Measurements from ENCODE around the gene PTPRD.

PTPRD gene

DNA sequence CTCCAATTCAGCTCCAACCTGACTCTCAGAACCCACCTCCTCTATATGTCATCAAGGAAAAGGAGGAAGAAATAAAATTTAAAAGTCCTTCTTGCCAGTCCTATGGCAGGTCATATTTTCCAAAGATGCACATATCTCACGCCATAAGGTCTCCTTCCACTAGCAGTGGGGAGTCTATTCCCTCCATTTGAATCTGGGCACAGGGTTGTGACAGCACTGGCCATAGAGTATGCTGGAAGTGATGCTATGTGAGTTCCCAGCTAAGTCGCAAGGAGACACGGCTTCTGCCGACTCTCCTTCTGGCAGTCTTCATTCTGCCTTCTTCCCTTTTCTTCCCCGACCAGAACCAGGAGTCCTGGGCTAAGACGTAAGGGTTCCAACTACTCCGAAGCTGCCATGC lies 1929.3 kb downstream of the PTPRD start:
- DNase-seq (ENCODE audit: low read depth): no peak

GRCh38 chr9:8680658-8681057 lies 1932.1 kb downstream of the PTPRD start:
- DNase-seq (ENCODE audit: low read depth): no peak

- no peak for DNase-seq (ENCODE audit: low read depth)
Observed at GRCh38 chr9:8680157-8680556, 1932.6 kb downstream of the PTPRD start.

DNA sequence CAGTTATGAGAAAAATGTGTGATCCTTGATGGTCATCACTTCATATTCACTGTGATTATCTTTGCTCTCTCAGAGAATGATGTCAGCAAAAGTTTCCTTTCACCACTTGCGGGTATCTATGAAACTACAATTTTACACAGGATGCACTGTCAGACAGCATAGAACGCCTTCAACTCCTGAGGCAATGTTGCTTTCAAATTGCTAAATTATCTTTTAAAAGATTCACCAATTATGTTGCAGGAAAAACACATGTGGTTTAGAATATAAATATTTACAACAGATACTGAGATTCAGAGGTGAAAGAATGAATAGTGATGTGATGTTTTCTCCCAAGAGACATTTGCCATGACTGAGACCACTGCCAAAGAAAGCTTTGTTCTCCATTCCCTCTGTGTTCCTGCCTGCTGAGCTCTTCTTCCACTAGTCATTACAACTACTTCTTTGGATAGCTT lies 1933.4 kb downstream of the PTPRD start:
- DNase-seq (ENCODE audit: low read depth): no peak

GRCh38 chr9:8677741-8678140 lies 1935.1 kb downstream of the PTPRD start:
- no peak for DNase-seq (ENCODE audit: low read depth)

DNA sequence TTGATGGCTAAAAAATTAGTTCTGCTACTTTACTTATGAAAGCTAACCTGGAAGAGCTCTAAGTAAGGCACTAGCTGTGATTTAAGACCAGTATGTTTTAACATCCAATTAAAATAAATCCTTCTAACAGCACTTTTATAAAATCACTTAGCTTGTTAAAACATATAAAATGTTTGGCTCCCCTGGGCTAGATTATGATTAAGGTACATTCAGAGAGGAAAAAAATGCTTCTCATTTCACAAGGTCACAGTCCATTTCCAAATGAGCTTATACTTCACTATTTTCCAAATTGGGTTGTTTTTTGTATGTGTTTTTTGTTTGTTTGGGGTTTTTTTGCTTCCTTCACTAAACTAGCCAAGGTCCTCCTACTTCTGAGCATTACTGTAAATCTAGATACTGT lies 1938.3 kb downstream of the PTPRD start:
- no peak for DNase-seq (ENCODE audit: low read depth)

GRCh38 chr9:8673830-8674229 lies 1939.0 kb downstream of the PTPRD start:
- DNase-seq (ENCODE audit: low read depth): no peak

GRCh38 chr9:8670751-8671150 lies 1942.1 kb downstream of the PTPRD start:
- no peak for DNase-seq (ENCODE audit: low read depth)

DNA sequence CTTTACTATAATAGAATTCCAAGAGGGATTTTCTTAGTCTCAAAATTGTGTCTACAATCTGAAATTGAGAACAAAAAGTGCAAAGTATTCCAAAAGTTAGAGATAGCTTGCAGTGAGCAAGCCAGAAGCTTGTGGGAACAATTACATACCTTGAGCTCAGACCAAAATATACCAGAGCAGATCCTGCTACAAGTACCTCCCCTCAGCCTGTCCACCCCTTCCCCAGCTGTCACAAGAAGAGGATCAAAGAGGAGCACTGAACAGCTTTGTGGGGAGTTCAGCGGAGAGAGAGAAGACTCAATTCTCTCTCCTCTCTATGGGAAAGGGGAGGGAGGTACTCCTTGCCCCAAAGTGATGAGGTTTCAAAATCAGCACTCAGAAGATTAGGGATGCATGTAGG lies 1944.1 kb downstream of the PTPRD start:
- DNase-seq (ENCODE audit: low read depth): no peak

- no peak for DNase-seq (ENCODE audit: low read depth)
Observed at GRCh38 chr9:8668231-8668630, 1944.6 kb downstream of the PTPRD start.

- no peak for DNase-seq (ENCODE audit: low read depth)
Observed at GRCh38 chr9:8666060-8666459, 1946.7 kb downstream of the PTPRD start.

- DNase-seq (ENCODE audit: low read depth): no peak
Observed at GRCh38 chr9:8660383-8660782, 1952.4 kb downstream of the PTPRD start.

- no peak for DNase-seq (ENCODE audit: low read depth)
Observed at GRCh38 chr9:8659108-8659507, 1953.7 kb downstream of the PTPRD start.

DNA sequence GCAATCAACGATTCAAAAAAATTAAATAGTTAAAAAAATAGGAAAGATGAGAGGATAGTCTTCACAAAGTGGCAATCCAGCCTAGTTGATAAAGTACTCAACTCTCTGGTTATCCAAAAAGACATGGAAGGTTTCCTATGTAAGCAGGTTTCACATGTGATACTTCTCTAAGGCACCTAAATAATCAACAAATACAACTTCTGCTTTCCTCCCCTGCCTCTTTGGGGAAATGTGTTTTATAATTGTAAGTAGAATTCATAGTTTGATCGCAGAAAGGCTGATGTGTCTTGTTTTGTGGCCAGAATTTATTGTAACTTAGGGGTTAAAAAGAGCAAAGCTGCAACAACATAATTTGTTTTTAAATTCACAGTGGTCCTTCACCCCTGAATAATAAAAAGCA lies 1957.7 kb downstream of the PTPRD start:
- DNase-seq (ENCODE audit: low read depth): no peak

- no peak for DNase-seq (ENCODE audit: low read depth)
Observed at GRCh38 chr9:8653855-8654254, 1958.9 kb downstream of the PTPRD start.

DNA sequence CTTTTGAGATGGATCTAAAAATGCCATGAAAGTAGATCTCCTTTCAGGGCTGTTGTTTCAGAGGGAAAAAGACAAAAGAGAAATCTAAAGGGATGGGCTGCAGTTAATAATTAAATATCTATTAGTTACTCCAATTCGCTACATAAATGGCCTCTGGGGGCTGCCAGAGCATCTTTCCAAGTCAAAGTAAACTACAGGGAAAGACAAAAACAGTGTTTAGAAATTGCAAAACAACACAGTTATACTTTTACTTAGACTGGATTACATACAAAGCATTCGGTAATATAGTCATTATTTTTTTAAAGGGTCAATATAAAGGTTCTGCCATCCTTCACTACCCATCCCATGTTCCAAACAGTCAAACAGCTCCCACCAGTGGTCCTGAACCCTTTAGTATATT lies 1959.7 kb downstream of the PTPRD start:
- no peak for DNase-seq (ENCODE audit: low read depth)

DNA sequence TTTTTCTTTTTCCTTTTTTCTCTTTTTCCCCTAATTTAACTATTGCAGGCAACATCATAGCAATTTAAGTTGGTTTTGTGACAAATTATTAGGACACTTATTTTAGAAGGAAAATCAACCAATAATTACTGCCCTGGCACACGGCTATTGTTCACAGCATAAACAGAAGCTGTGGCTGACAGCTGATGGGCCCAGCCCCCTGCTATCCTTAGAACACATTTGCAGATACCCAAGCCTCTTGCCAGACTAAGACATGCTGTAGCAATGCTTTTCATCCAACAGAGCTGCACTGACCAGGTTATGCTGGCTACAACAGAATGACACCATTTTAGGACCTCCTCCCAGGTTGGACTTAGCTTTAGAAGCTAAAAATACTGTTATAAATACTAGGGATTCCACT lies 1960.5 kb downstream of the PTPRD start:
- no peak for DNase-seq (ENCODE audit: low read depth)

GRCh38 chr9:8651846-8652215 lies 1961.0 kb downstream of the PTPRD start:
- no peak for DNase-seq (ENCODE audit: low read depth)

- no peak for DNase-seq (ENCODE audit: low read depth)
Observed at GRCh38 chr9:8651070-8651845, 1961.5 kb downstream of the PTPRD start.

GRCh38 chr9:8649807-8650206 lies 1963.0 kb downstream of the PTPRD start:
- no peak for DNase-seq (ENCODE audit: low read depth)

- no peak for DNase-seq (ENCODE audit: low read depth)
Observed at GRCh38 chr9:8649160-8649559, 1963.6 kb downstream of the PTPRD start.

GRCh38 chr9:8648271-8648845 lies 1964.4 kb downstream of the PTPRD start:
- DNase-seq (ENCODE audit: low read depth): no peak

DNA sequence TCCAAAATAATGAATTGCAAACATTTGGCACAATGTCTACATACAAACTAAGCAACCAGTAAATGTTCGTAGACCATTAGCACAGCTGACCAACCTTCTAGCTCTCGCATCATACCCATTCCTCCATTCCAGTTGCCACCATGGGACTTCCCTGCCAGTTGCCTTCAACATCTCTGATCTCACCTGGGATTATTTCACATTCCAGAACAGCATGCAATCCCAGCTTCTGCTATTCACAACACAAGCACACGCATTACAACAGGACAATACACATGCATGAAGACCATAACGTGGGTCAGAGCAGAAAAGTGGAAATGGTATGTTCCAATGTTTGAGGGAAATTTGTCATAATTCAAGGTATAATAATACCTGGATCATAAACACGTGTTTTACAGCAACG lies 1965.0 kb downstream of the PTPRD start:
- no peak for DNase-seq (ENCODE audit: low read depth)

DNA sequence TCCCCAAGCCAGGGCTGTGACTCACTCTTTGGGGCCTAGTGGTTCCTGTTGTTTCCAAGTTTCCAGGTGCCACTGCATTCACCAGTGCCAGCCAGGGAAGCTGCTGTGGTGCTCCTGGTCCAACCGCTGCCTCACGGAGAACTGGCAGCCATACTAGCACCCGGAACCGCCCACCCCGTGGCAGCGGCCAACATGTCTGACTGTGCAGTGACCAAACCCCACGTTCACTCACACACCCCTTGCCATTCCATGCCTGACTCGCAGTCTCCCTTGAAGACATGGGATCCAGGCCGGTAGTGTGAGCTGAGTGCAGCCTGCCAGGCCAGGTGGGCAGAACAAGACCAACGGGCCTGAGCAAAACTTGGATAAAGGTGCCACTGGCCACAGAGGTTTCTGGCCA lies 1968.2 kb downstream of the PTPRD start:
- no peak for DNase-seq (ENCODE audit: low read depth)
